HG02610 (cell line): ENCODE measurements around the gene HAAO.

Experiments
- ATAC-seq: cut with Tn5 transposase; IDR thresholded peaks from one replicate; pipeline ENCODE4 v1.9.1; 2021; ENCODE audit warnings: mild to moderate bottlenecking, moderate library complexity; ENCODE audit not compliant: unreplicated experiment

The HAAO gene

GRCh38 chr2:42815726-42816125 lies 23.3 kb upstream of the HAAO start:
- ATAC-seq, result no peak

- ATAC-seq, result no peak
These were observed 21.4 kb upstream of the HAAO start for GRCh38 chr2:42813763-42814162.

GRCh38 chr2:42812899-42813479 lies 20.6 kb upstream of the HAAO start:
- ATAC-seq, result no peak

GRCh38 chr2:42810971-42811811 lies 18.8 kb upstream of the HAAO start:
- ATAC-seq, result peak; percentile 14

DNA sequence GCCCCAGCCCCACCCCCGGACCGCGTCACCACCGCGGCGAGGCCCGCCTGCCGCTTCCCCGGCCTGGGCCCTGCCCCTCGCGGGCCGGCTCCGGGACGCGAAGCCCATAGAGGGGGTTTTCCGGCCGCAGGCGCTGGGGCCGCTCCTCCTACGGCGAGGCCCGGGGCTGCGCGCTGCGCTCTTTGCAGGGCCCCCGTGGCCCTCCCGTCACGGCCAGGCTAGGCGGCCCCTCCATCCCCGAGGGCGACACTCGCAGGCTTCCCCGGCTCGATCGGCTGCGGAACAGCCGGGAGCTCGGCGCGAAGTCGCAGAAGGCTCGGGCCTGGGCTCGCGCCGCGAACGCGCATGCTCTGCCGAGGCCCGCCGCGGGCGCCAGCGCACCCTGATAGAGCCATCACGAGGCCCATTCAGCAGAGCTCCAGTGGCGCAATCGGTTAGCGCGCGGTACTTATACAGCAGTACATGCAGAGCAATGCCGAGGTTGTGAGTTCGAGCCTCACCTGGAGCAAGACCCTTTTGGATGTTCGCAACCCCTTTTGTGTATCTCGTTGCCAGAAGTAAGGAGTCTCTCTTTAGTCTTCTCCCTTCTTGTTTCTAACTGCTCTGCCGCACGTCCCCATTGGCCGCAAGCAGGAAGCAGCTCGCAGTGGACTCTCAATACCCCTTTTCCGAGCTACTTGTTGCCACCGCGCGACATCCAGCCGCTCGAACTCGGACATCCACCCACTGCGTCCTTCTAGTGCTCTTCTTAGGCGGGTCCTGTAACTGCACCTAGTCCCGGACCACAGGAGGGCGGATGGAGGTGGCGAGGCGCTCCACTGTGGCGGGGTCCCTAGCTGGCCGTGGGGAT lies 18.0 kb upstream of the HAAO start:
- ATAC-seq, result peak; percentile 79

GRCh38 chr2:42809819-42810120 lies 17.4 kb upstream of the HAAO start:
- ATAC-seq, result peak; percentile 40

- no peak for ATAC-seq
These were observed 16.9 kb upstream of the HAAO start for GRCh38 chr2:42809131-42809818.

DNA sequence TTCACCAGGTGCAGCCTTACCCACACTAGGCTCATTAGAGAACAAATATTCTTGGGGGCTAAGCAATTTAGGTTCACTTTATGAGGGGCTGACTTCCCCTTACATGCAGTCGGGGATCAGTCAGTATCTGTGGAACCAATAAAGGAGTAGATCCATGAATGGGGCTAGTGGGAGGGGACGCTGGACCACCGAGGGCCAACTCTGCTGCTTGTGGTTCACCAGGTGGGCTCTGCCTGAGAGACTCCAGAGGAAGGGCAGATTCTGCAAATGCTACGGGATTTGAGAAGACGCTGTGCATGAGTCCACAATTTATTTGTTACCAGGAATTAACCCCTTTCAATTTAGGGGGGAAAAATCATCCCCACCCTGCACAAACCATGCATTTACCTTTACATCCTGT lies 15.9 kb upstream of the HAAO start:
- no peak for ATAC-seq

DNA sequence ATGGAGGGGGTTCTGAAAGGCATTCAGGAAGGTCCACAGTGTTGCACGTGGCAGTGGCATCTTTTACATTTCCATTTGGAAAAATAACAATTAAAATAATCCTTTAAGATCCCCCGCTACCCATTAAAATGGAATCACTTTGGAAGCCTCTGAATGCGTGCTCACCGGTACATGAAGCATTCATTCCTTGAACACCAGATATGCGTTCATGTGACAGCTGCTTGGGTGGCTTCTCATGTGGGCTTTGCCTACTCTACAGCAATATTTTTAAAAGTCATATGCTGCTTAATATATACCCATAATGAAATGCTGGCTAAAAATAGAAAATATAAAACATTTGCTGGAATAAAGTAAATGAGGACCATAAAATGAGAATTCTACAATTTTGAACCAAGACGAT lies 14.4 kb upstream of the HAAO start:
- ATAC-seq, result no peak

- ATAC-seq, result no peak
These were observed 12.5 kb upstream of the HAAO start for GRCh38 chr2:42804891-42805290.

- ATAC-seq, result no peak
These were observed 12.0 kb upstream of the HAAO start for GRCh38 chr2:42804338-42804737.

GRCh38 chr2:42802150-42802549 lies 9.8 kb upstream of the HAAO start:
- no peak for ATAC-seq

- ATAC-seq, result no peak
These were observed 9.0 kb upstream of the HAAO start for GRCh38 chr2:42801381-42801780.

GRCh38 chr2:42800981-42801380 lies 8.6 kb upstream of the HAAO start:
- ATAC-seq, result no peak

- no peak for ATAC-seq
These were observed 8.1 kb upstream of the HAAO start for GRCh38 chr2:42800461-42800962.

GRCh38 chr2:42799881-42800280 lies 7.5 kb upstream of the HAAO start:
- ATAC-seq, result no peak

DNA sequence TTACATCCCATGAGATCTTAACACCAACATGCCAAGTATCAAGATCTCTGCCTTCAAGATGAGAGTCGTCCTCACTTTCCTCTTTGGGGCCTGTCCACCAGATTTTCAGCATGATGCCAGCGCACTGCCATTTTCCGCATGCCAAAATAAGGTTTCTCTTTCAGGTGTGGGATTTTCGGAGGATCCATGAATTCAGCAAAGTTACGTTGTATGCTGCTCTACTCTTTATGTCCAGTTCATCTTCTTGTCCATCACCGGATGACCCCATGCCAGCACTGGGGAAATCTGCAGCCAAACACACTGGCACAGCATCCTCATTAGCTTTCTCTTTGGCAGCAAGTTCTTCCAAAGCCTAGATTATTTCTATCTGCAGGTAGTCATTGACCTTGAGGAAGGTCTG lies 4.9 kb upstream of the HAAO start:
- no peak for ATAC-seq

GRCh38 chr2:42796427-42797248 lies 4.3 kb upstream of the HAAO start:
- peak; percentile 62 for ATAC-seq

- ATAC-seq, result peak; percentile 49
These were observed 3.5 kb upstream of the HAAO start for GRCh38 chr2:42795841-42796301.

- no peak for ATAC-seq
These were observed 2.9 kb upstream of the HAAO start for GRCh38 chr2:42795275-42795674.
